Astrocyte of the cerebellum (primary cell): Measurements from ENCODE around the gene SEC24B.

Experiments used
- DNase-seq: peaks from one replicate; pipeline ENCODE4 v3.0.0-alpha.2; 2011; ENCODE audit warnings: low read depth
- H3K4me3 ChIP-seq: 2 replicates; pipeline ENCODE4 v1.5.1; 2011; ENCODE audit warnings: mild to moderate bottlenecking, low read depth, low read length, moderate library complexity
- CTCF ChIP-seq: IDR thresholded peaks from 2 replicates; pipeline ENCODE4 v1.5.1; 2012; ENCODE audit warnings: low read length, low read depth, moderate library complexity, mild to moderate bottlenecking; ENCODE audit errors: missing control alignments
- in situ Hi-C: cut with HindIII; loops from 2 replicates; pipeline ENCODE4 v1.10.0; 2017; ENCODE audit warnings: low sequenced_read_pairs

The SEC24B gene

DNA sequence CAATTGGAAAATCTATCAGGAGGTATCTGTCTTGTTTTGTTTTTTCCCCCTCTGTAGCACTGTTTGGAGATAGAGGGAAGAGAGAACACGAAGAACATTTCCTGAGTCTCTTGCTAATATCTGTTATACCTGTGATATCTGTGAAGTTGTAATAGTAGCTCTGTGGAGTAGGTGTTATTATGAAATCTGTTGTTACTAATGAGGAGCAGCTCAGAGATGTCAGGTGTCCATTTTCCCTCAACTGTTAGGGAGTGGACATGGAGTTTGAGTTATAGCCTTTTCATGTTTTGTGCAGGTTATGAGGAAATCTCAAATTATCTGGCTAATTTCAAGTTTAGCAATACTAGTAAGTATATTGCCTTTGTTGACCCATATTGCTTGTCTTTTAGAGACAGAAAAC is 52.4 kb downstream of the SEC24B start:
- no peak for TF ChIP-seq CTCF
- DNase-seq, result no peak
- in situ Hi-C loops, result no loop called here
- no peak overlapping the region for H3K4me3 ChIP-seq

GRCh38 chr4:109494563-109494962 is 60.9 kb downstream of the SEC24B start:
- no peak for DNase-seq
- TF ChIP-seq CTCF, result no peak
- H3K4me3 ChIP-seq, result no peak overlapping the region
- in situ Hi-C loops, result loop anchor here (5.0 kb wide), 1 partner anchor 57 kb away; no protein-coding TSS in a partner anchor

GRCh38 chr4:109495514-109495913 is 61.9 kb downstream of the SEC24B start:
- DNase-seq, result no peak
- in situ Hi-C loops, result no loop called here
- no peak for TF ChIP-seq CTCF
- H3K4me3 ChIP-seq, result no peak overlapping the region

DNA sequence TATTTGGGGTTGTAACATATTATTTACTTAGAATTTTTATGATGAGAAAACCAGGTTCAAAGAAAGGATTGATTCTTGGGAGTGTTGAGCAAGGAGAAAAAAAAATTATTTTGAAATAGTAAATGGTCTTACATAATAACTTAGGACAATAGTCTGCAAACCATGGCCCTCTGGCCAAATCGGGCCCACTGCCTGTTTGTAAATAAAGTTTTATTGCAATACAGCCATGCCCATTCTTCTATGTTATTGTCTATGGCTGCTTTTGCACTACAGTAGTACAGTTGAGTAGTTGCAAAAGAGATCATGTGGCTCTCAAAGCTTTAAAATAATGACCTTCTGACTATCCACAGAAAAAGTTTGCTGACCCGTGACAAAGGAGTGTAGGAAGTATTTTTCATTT is 63.3 kb downstream of the SEC24B start:
- H3K4me3 ChIP-seq, result no peak overlapping the region
- no peak for TF ChIP-seq CTCF
- no peak for DNase-seq
- in situ Hi-C loops, result no loop called here

DNA sequence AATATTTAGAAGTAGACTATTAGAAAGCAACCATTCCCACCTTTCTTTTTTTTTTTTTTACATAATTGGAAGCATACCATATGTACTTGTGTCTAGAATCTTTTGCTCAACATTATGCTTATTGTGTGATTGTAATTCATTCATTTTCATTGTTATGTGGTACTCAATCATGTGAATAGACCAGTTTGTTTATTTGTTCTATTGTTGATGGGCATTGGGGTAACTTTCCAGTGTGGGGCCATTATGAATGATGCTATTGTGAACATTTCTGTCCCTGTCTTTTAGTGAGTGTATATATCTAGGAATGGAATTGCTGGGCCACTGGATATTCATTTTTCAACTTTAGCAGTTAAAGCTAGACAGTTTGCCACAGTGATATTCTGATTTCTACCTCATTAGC is 63.9 kb downstream of the SEC24B start:
- TF ChIP-seq CTCF, result no peak
- H3K4me3 ChIP-seq, result no peak overlapping the region
- in situ Hi-C loops, result no loop called here
- no peak for DNase-seq

- in situ Hi-C loops, result no loop called here
- H3K4me3 ChIP-seq, result no peak overlapping the region
- no peak for DNase-seq
- TF ChIP-seq CTCF, result no peak
Measured at GRCh38 chr4:109499513-109499912, 65.9 kb downstream of the SEC24B start.

DNA sequence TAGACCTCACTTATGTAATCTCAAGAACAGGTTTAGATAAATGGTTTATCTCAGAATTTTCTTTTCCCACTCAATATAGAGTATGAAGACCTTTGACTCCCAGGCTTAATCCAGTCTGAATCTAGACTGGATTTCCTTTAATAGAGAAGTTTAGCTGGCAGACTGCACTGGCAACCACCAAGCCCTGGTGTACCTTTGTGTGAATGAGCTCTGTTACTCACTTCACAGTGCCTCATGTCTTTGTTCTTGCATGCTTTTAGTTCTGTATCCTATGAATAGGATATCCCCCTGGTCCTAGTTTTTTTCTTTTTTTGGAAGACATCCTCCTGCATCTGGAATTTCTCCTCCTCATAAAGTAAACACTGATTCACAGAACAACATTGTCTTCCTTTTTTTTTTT is 73.3 kb downstream of the SEC24B start:
- DNase-seq, result no peak
- TF ChIP-seq CTCF, result no peak
- H3K4me3 ChIP-seq, result no peak overlapping the region
- in situ Hi-C loops, result no loop called here
